Smooth muscle cell (in vitro differentiated cells): ENCODE measurements around the gene EIF4B. TPM values are rescaled to one million over a fixed set of nuclear protein-coding genes. Genes with fewer than 3 reads are reported as not detected.

Experiments
- DNase-seq: peaks from one replicate; lab custom pipeline; 2025; ENCODE audit not compliant: unreplicated experiment; lab: John Stamatoyannopoulos, UW
- H2AFZ ChIP-seq: fragments of 200-600 bp; sonication (generic); 2 replicates; pipeline ENCODE4 v1.6.0; 2016; ENCODE audit warnings: antibody characterized with exemption, low read depth, mild to moderate bottlenecking
- H3F3A ChIP-seq: fragments of 200-600 bp; sonication (generic); 2 replicates; pipeline ENCODE4 v1.6.0; 2017; ENCODE audit warnings: antibody characterized with exemption, low read depth
- H3K27ac ChIP-seq: fragments of 200-600 bp; sonication (generic); 2 replicates; pipeline ENCODE4 v1.5.1; 2016; ENCODE audit warnings: low read depth, mild to moderate bottlenecking
- H3K27me3 ChIP-seq: fragments of 200-600 bp; sonication (generic); 2 replicates; pipeline ENCODE4 v1.6.1; 2016; ENCODE audit warnings: low read depth, mild to moderate bottlenecking
- H3K36me3 ChIP-seq: fragments of 200-600 bp; sonication (generic); 2 replicates; pipeline ENCODE4 v1.5.1; 2016; ENCODE audit warnings: low read depth
- H3K4me1 ChIP-seq: fragments of 200-600 bp; sonication (generic); 2 replicates; pipeline ENCODE4 v1.5.1; 2016; ENCODE audit warnings: low read depth
- H3K4me2 ChIP-seq: fragments of 200-600 bp; sonication (generic); 2 replicates; pipeline ENCODE4 v1.6.0; 2016; ENCODE audit warnings: mild to moderate bottlenecking
- H3K4me3 ChIP-seq: fragments of 200-600 bp; sonication (generic); 2 replicates; pipeline ENCODE4 v1.5.1; 2016; ENCODE audit warnings: mild to moderate bottlenecking
- H3K79me2 ChIP-seq: fragments of 200-600 bp; sonication (generic); 2 replicates; pipeline ENCODE4 v1.6.0; 2016; ENCODE audit warnings: low read depth, mild to moderate bottlenecking
- H3K9ac ChIP-seq: fragments of 200-600 bp; sonication (generic); 2 replicates; pipeline ENCODE4 v1.6.0; 2016; ENCODE audit warnings: low read depth
- H3K9me3 ChIP-seq: fragments of 200-600 bp; sonication (generic); replicated peaks from 2 replicates; pipeline ENCODE4 v1.5.1; 2016; ENCODE audit warnings: low read depth
- H4K20me1 ChIP-seq: fragments of 200-600 bp; sonication (generic); 2 replicates; pipeline ENCODE4 v1.6.0; 2016; ENCODE audit warnings: low read depth
- WGBS: methylation state at CpG from one replicate; pipeline ENCODE4 v1.1.7; 2016; ENCODE audit warnings: low lambda C conversion rate; 5-methylcytosine and 5-hydroxymethylcytosine counted together
- polyA plus RNA-seq: library from polyadenylated mRNA; unstranded; fragments of >200 nt; fragmentation: Nextera tagmentation; extraction: Ambion mirVana; gene quantifications from 2 replicates; pipeline ENCODE4 v1.2.1, GENCODE V29; 2016
- total RNA-seq: library from RNA; depleted of rRNA; stranded (reverse); fragments of >200 nt; gene quantifications from 2 replicates; pipeline ENCODE4 v1.2.3, GENCODE V29; 2014
- TF ChIP-seq, protein P1 (sequence below): fragments of 200-600 bp; sonication (generic); IDR thresholded peaks from 2 replicates; pipeline ENCODE4 v1.5.1; 2017; ENCODE audit warnings: borderline replicate concordance, mild to moderate bottlenecking, antibody characterized with exemption; ENCODE audit not compliant: insufficient read depth, poor library complexity, severe bottlenecking

EIF4B gene
- total and polyA plus RNA-seq, 2 experiments from 2014 or later: 39.9 to 241 TPM

DNA sequence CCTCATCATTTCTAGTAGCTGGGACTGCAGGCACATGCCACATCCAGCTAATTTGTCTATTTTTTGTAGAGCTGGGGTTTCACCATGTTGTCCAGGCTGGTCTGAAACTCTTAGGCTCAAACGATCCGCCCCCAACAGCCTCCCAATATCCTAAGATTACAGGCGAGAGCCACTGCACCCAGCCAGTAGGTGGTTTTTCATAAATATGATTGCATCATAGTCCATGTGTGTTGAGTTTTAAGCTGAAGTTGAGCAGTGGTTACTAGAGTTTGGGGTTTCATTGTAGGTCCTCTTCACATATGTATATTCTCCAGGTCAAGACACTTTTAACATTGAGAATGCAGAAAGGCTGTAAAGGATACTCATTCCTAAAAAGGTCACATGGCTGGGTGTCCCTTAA, 30.5 kb downstream of the EIF4B start:
- H3K79me2 ChIP-seq: peaks cover 7% of the 10 kb centered on the region
- no peaks in the 10 kb centered on the region for H3K4me1 ChIP-seq
- no peaks in the 10 kb centered on the region for H3K27me3 ChIP-seq
- no peak overlapping the region for H2AFZ ChIP-seq
- H3K4me3 ChIP-seq: no peak overlapping the region
- H3K9ac ChIP-seq: no peak overlapping the region
- H3K36me3 ChIP-seq: peaks cover 39% of the 10 kb centered on the region
- no peaks in the 10 kb centered on the region for H3K9me3 ChIP-seq
- WGBS: 90% methylated on average over 3 of the region's 3 CpGs
- TF ChIP-seq, protein P1, sequence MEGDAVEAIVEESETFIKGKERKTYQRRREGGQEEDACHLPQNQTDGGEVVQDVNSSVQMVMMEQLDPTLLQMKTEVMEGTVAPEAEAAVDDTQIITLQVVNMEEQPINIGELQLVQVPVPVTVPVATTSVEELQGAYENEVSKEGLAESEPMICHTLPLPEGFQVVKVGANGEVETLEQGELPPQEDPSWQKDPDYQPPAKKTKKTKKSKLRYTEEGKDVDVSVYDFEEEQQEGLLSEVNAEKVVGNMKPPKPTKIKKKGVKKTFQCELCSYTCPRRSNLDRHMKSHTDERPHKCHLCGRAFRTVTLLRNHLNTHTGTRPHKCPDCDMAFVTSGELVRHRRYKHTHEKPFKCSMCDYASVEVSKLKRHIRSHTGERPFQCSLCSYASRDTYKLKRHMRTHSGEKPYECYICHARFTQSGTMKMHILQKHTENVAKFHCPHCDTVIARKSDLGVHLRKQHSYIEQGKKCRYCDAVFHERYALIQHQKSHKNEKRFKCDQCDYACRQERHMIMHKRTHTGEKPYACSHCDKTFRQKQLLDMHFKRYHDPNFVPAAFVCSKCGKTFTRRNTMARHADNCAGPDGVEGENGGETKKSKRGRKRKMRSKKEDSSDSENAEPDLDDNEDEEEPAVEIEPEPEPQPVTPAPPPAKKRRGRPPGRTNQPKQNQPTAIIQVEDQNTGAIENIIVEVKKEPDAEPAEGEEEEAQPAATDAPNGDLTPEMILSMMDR: no peak
- DNase-seq: no peak
- H3K4me2 ChIP-seq: no peak overlapping the region
- peaks cover 51% of the 10 kb centered on the region for H4K20me1 ChIP-seq
- H3K27ac ChIP-seq: no peak overlapping the region
- H3F3A ChIP-seq: peaks cover 34% of the 10 kb centered on the region

DNA sequence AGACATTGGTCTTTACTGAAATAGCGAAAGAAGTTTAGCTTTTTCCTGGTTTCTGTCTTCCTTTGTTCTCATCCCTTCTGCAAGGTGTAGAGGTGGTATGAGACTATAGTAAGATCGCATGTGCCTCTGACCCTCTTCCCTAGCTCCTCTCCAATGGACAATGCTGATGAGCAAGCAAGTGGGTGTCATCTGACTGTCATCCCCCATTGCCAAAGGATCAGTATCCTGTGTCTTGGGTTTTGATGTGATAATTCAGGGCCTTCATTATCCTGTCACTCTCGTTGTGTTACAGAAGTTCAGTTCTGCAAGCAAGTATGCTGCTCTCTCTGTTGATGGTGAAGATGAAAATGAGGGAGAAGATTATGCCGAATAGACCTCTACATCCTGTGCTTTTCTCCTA, 33.6 kb downstream of the EIF4B start:
- TF ChIP-seq, protein P1: no peak
- Histone ChIP-seq H3K27me3 (no peaks in the 10 kb centered on the region), H3K4me3 (no peak overlapping the region), H4K20me1 (peaks cover 28% of the 10 kb centered on the region), H3F3A (peaks cover 39% of the 10 kb centered on the region), H3K4me2 (no peak overlapping the region), H3K79me2 (no peaks in the 10 kb centered on the region), H2AFZ (no peak overlapping the region), H3K4me1 (no peaks in the 10 kb centered on the region), H3K9me3 (no peaks in the 10 kb centered on the region), H3K36me3 (peaks cover 23% of the 10 kb centered on the region), H3K9ac (no peak overlapping the region), H3K27ac (no peak overlapping the region)
- 95% methylated on average over 4 of the region's 4 CpGs for WGBS
- DNase-seq: no peak

DNA sequence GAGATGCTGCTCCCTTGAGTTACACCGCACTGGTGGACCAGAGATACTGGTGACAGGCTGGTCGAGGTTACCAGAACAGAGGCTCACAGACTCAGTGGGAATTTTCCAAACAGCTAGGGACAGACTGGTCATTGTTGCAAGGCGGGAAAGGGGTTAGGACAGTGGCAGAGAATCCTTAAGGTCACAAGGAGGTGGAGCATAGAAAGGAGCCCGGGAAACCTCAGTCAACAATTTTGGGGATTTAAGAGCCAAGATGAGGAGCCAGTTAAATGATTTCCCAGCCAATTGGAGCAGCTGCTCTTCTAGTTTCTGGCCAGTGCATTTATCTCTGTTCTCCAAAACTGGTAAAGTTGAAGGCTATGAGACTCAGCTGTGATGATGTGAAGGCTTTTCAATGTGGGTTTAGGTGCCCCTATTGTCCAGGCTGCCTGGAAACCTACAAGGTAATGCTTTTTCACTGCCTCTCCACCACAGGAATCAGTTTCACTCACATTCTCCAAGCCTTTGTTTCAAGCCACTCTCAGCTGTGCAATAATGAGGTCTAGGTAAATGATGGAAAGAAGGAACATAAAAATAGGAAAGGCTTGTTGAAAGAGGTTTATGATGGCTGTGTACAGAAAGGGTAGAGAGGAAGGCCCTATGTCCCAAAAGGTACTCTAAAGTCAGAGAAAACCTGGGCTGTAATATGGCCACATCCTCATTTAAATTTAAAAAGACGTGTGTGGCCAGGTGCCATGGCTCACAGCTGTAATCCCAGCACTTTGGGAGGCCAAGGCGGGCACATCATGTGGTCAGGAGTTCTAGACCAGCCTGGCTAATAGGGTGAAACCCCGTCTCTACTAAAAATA, 36.6 kb downstream of the EIF4B start:
- no peak overlapping the region for H3K4me2 ChIP-seq
- WGBS: 81% methylated on average over 7 of the region's 7 CpGs
- H4K20me1 ChIP-seq: peaks cover 11% of the 10 kb centered on the region
- H3K79me2 ChIP-seq: no peaks in the 10 kb centered on the region
- H3F3A ChIP-seq: peaks cover 29% of the 10 kb centered on the region
- peaks cover 13% of the 10 kb centered on the region for H3K36me3 ChIP-seq
- no peaks in the 10 kb centered on the region for H3K9me3 ChIP-seq
- no peak for DNase-seq
- H3K9ac ChIP-seq: no peak overlapping the region
- TF ChIP-seq, protein P1: no peak
- no peak overlapping the region for H3K4me3 ChIP-seq
- H3K27ac ChIP-seq: peak overlapping the region; percentile 4
- H2AFZ ChIP-seq: no peak overlapping the region
- H3K27me3 ChIP-seq: no peaks in the 10 kb centered on the region
- peaks cover 10% of the 10 kb centered on the region for H3K4me1 ChIP-seq

DNA sequence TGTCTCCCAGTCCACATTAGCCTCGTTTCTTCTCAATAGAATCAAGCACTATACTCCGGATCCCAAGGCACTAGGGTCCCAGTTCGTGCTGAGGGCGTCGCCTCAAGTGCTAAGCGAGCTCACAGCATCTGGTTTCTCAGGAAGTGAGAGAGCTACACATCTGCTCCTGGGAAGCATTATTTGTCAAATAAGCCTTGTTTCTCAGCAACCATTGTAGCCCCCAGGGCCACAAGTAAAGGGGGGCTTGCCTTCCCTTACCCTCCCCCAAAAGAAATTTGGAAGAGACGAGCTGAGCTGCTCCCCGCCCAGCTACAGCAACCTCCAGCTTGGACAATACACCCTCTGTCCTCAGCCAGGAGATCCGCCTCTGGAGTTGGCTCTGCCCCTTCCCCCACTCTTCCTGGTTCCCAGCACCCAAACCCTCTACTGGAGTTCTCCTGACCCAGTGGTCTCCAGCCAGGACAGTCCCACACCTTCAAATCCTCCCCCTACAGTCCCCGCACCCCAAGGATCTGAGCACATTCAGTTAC, 37.9 kb downstream of the EIF4B start:
- Histone ChIP-seq H3K4me3 (no peak overlapping the region), H3K36me3 (peaks cover 8% of the 10 kb centered on the region), H2AFZ (no peak overlapping the region), H4K20me1 (no peaks in the 10 kb centered on the region), H3K4me2 (no peak overlapping the region), H3K9me3 (no peaks in the 10 kb centered on the region), H3K9ac (no peak overlapping the region), H3K27me3 (no peaks in the 10 kb centered on the region), H3F3A (peaks cover 35% of the 10 kb centered on the region), H3K4me1 (peaks cover 21% of the 10 kb centered on the region), H3K79me2 (no peaks in the 10 kb centered on the region), H3K27ac (no peak overlapping the region)
- TF ChIP-seq, protein P1: no peak
- DNase-seq: no peak
- 64% methylated on average over 10 of the region's 10 CpGs for WGBS
